Measurements from ENCODE around the gene CRYGS.

- TF ChIP-seq POLR2A (IDR thresholded peaks at IDR 0.05) (no peak), CTCF (IDR thresholded peaks at IDR 0.05) (no peak)
Observed at GRCh38 chr3:186506191-186506739, 37.9 kb downstream of the CRYGS start.

All from esophagus squamous epithelium (tissue), 4 donors.